Omental fat pad (tissue), 4 donors: ENCODE measurements around the gene ITGB1. TPM values are rescaled to one million over a fixed set of nuclear protein-coding genes. Genes with fewer than 3 reads are reported as not detected.
"Not testable (repeated sequence)": the region's sequence is repeated elsewhere in the genome, so short reads cannot be mapped to it uniquely, and the experiment has no call there.

Experiments
- ATAC-seq: fragments of 150-250 bp; one replicate; pipeline ENCODE4 v1.9.1; 2016; ENCODE audit warnings: mild to moderate bottlenecking, moderate library complexity; ENCODE audit not compliant: low FRiP score
- DNase-seq: peaks from one replicate; pipeline ENCODE4 v3.0.0-alpha.2; 2019; ENCODE audit warnings: low spot score
- total RNA-seq, 4 donors: library from RNA; depleted of rRNA; stranded (reverse); fragments of >200 nt; gene quantifications; one replicate each; pipeline ENCODE4 v1.1.0, GENCODE V29; 2016
- TF ChIP-seq, protein P1 (sequence below), 3 donors: fragments of 450-650 bp; IDR thresholded peaks; one replicate each; pipeline ENCODE4 v1.5.1; 2016 to 2017; ENCODE audit warnings: antibody characterized with exemption in 3 of 3, mild to moderate bottlenecking in 3 of 3, moderate library complexity in 2 of 3

The ITGB1 gene
- total RNA-seq: 100 to 1,000 TPM; 527 to 873 (median 677) TPM

DNA sequence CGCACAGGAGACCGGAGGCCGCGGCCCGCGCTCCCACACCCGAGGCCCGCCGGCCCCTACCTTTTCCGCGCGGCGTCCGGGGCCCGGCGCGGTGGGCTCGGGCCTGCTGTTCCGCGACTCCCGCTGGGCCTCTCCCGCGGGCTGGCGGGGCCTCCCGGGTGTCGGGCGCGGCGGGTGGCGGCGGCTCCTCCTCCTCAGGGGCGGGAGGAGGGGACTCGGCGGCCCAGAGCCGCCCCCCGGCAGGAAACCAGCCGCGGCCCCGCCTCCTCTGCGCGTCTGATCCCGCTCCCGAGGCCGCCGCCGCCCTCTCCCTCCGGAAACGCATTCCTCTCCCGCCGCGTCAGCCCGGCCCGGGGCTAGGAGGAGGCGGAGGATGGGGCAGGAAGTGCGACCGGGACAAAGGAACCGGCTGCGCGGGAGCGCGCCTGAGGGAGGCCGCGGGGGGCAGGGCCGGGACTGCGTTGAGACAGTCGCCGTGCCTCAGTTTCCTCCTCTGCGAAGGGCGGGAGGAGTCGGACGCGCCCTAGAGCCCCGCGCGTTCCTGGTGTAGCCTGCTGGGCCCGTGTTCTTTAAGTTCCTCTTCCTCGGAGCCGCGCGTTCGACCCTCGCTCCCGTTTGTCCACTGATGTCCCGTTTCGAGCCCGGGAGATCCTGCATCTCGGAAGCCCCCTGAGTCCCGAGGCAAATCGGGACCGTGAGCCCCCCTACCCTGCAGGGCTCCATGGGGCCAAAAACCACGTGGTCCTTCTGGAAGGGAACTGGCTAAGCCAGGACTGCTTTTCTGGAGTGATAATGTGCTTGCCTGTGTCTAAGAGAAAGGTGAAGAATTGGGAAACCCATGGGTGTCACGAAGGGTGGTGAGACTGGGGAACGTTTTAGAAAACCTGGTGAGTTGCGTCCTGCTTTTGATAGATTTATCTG, at the start of gene ITGB1:
Gene ITGB1, minus strand, starts transcription at position 146 of the 921 bp plus-strand sequence. CDS start 22,672 bp downstream, outside the sequence.
- peak; percentile 96 for ATAC-seq
- peak; percentile 82 for DNase-seq
- TF ChIP-seq, protein P1, sequence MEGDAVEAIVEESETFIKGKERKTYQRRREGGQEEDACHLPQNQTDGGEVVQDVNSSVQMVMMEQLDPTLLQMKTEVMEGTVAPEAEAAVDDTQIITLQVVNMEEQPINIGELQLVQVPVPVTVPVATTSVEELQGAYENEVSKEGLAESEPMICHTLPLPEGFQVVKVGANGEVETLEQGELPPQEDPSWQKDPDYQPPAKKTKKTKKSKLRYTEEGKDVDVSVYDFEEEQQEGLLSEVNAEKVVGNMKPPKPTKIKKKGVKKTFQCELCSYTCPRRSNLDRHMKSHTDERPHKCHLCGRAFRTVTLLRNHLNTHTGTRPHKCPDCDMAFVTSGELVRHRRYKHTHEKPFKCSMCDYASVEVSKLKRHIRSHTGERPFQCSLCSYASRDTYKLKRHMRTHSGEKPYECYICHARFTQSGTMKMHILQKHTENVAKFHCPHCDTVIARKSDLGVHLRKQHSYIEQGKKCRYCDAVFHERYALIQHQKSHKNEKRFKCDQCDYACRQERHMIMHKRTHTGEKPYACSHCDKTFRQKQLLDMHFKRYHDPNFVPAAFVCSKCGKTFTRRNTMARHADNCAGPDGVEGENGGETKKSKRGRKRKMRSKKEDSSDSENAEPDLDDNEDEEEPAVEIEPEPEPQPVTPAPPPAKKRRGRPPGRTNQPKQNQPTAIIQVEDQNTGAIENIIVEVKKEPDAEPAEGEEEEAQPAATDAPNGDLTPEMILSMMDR (IDR thresholded peaks at IDR 0.05): no peak

DNA sequence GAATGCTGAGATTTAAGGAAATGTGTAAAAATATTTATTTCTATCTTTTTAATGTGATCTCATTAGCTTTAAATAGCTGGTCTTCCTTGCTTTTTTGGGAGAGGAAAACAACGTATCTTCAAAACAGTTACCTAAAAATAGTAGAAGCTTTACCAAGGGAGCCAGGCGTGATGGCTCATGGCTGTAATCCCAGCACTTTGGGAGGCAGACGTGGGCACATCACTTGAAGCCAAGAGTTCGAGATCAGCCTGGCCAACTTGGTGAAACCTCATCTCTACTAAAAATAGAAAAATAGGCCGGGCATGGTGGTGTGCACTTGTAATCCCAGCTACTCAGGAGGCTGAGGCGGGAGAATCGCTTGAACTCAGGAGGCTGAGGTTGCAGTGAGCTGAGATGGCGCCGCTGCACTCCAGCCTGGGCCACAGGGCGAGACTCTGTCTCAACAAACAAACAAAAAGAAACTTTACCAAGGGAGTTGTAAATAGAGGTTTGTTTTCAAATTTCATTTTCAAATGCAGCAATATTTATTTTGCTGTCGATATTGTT, 48.4 kb upstream of the ITGB1 start:
- ATAC-seq (no peak), DNase-seq (no peak)
- TF ChIP-seq, protein P1 (IDR thresholded peaks at IDR 0.05): no peak

DNA sequence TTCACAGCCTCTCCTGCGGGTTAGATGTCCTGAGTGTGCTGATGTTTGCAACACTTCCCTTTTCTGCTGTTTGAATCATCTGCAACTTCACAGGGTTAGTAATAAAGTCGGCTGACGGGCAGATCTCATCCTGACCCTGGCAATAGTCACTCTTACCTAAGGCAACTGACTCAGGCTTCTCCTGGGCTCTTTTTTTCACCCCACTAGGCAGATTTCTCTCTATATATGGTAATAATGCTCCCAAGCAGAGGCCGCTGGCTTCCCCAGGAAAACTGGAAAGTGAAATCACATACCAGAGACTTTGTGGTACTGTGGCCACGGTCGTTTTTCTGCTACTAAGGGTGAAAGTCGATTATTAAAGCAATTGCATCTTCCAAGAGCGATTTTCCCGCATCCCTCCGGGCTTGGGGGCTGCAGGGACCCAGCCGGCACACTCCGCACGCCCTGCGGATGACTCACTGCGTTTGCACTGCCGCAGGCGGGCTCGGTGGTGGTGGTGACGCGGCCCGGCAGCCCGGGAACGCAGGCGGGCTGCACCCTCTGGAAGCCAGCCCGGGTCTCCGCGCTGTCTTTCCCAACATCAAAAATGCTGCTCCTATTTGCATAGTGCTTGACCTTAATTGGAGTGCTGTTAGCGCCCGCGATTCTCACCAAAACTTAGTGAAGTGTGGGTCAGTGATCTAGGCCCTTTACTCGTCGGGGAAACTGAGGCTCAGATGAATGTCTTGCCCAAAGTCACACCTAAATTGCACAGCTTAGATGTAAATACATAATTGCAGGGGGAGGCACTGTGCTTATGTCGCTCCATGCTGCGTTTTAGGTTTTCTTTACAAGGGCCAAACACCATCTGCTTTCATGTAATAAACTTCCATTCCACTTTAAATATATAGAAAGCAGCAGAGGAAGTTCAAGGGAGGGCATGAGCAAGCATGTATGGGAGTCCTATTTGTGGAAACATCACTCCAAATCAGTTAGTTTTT, 47.6 kb upstream of the ITGB1 start:
- DNase-seq (peak; percentile 67), ATAC-seq (peak; percentile 99)
- TF ChIP-seq, protein P1 (IDR thresholded peaks at IDR 0.05): no peak

DNA sequence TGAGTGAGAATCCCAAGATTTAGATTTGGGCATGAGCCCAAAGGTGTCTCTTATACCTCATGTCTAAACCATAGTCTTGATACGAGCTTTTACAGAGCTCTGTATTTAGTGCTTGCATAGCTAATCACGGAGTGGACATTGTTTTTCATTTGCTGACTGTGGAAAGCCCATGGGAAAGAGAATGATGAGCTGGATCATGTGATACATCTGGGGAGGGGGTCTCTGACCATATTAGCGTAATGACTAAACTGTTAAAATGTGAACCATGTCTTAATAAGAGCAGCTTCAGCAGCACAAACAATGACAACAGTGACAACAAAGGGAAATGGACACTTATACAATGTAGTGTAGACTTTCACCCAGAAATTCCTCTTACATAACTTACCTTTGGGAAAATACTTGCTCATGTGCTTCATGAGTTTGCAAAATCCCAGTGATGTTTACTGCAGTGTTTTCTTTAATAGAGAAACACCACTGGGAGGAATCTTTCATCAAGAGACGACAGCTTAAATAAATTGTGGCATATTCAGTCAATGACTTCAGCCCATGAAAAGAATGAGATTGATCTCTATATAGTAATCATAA, 44.0 kb upstream of the ITGB1 start:
- ATAC-seq (no peak), DNase-seq (no peak)
- TF ChIP-seq, protein P1 (IDR thresholded peaks at IDR 0.05): no peak

DNA sequence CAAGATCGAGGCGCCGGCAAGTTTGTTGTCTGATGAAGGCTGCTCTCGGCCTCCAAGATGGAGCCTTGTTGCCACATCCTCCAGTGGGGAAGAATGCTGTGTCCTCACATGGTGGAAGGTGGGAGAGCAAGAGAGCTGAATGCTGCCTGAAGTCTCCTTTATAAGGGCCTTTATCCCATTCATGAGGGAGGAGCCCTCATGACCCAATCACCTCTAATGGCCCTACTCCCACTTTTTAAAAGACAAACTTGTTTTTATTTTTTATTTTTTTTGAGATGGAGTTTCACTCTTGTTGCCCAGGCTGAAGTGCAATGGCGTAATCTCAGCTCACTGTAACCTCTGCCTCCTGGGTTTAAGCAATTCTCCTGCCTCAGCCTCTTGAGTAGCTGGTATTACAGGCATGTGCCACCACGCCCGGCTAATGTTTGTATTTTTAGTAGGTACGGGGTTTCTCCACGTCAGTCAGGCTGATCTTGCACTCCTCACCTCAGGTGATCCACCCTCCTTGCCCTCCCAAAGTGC, 40.1 kb upstream of the ITGB1 start:
- not testable (repeated sequence) for DNase-seq, ATAC-seq

DNA sequence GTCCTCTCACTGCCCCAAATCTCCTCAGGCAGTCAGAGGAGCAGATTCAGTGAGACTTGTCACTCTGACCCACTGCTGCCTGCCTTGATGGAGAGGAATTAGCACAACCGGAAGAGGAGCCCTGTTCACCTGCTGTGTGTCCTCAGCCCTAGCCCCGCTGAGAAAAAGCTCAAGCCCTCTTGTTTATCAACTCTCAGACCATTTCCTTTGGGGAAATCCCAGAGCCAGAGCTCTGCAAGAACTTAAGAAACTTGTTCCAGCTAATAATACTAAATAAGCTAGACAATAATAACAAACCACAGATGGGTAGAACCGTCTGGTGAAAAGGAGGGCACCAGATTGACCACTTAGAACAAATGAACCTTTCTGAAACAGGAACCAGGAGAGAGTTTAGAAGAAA, 37.7 kb upstream of the ITGB1 start:
- ATAC-seq (no peak), DNase-seq (no peak)
- TF ChIP-seq, protein P1 (IDR thresholded peaks at IDR 0.05): no peak
